ENCODE data around the gene CDC5L. TPM values are rescaled to one million over a fixed set of nuclear protein-coding genes. Genes with fewer than 3 reads are reported as not detected.

The CDC5L gene
- total RNA-seq, 1 donor from 2014 or later = 28.7 TPM

GRCh38 chr6:44462335-44462734 is 74.8 kb downstream of the CDC5L start:
- DNase-seq (ENCODE audit: extremely low spot score, unreplicated experiment) = no peak
- Mint-ChIP-seq H3K27ac (no peak overlapping the region), H3K4me3 (no peak overlapping the region), H3K4me1 (ENCODE audit: unreplicated experiment) (peaks cover 14% of the 10 kb centered on the region), H3K27me3 (peaks cover 3% of the 10 kb centered on the region), H3K36me3 (no peaks in the 10 kb centered on the region), H3K9me3 (no peaks in the 10 kb centered on the region)
- TF ChIP-seq, protein P1, sequence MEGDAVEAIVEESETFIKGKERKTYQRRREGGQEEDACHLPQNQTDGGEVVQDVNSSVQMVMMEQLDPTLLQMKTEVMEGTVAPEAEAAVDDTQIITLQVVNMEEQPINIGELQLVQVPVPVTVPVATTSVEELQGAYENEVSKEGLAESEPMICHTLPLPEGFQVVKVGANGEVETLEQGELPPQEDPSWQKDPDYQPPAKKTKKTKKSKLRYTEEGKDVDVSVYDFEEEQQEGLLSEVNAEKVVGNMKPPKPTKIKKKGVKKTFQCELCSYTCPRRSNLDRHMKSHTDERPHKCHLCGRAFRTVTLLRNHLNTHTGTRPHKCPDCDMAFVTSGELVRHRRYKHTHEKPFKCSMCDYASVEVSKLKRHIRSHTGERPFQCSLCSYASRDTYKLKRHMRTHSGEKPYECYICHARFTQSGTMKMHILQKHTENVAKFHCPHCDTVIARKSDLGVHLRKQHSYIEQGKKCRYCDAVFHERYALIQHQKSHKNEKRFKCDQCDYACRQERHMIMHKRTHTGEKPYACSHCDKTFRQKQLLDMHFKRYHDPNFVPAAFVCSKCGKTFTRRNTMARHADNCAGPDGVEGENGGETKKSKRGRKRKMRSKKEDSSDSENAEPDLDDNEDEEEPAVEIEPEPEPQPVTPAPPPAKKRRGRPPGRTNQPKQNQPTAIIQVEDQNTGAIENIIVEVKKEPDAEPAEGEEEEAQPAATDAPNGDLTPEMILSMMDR (conservative IDR thresholded peaks at IDR 0.05) = no peak

DNA sequence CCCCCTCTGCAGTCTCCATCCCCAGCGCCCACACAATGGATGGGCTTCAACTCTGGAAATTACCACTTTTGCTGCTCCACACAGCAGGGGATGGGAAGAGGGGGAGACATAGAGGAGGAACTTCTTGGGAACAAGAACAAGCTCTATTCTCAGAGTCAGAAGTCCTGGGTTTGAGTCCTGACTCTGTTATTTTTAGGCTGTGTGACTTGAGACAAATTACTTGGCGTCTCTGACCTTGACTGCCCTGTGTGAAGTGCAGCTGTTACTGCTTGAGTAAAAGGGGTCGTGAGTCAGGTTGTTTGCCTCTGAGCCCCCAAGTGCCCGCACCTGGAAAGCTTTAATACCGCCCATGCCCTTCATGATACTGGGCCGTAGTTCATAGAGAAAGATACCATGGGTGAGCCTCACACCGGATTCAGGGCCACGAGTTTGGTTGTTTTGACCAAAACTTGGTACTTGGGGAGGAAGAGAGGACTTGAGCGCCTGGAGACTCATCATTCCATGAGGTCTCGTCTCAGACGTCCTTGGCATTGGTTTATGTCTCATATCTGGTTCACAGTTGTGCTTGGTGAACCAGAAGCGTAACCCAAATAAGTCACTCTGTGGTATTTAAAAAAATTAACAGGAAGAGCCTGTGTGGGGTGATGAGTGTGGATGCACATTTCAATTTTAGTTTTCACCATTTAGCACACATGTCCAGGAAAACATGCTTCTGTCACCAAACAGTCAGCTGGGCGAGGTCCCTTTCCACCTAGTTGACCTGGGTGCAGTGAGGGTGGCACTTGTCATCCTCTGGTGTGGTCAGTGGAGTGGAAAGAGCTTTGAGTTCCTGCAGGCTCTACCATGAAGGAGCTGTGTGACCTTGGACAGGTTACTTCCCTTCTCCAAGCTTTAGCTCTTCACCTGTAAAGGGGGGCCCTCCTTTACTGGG is 75.6 kb downstream of the CDC5L start:
- Mint-ChIP-seq H3K27ac (no peak overlapping the region), H3K4me3 (no peak overlapping the region), H3K27me3 (no peaks in the 10 kb centered on the region)

DNA sequence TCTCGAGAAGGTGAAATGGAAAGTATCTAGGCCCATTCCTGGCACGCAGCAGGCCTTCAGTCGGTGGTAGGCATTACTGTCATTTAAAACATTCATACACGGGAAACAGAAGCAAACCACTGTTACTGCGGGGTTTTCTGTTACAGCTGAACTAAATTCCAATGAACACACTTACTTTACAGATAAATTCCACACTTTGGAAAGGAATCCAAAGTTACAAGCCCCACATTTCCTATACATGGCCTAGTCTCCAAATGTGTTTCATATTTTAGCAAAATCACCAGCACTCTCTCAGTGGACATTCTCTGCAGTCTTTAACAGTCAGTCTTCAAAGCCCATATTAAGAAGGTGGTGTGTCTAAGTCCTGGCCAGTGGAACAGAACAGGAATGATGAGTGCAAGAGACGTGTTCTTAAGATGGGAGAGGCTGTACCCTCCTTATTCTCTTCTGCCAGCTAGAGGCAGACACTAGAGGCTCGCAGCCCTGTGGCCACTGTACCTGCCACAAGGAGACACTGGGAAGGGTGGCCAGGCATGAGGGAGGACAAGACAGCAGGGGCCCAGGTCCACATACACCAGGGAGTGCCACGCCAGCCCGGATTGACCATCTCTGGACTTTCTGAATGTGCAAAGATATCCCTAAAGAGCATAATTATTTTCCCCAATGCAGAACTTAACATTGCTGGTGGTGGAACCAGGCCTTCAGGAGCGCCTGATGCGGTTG is 76.4 kb downstream of the CDC5L start:
- no peaks in the 10 kb centered on the region for H3K36me3 Mint-ChIP-seq
- H3K27ac Mint-ChIP-seq = no peak overlapping the region
- TF ChIP-seq, protein P1 (conservative IDR thresholded peaks at IDR 0.05) = no peak
- H3K9me3 Mint-ChIP-seq = no peaks in the 10 kb centered on the region
- no peak for DNase-seq (ENCODE audit: extremely low spot score, unreplicated experiment)
- H3K27me3 Mint-ChIP-seq = peaks cover under 1% of the 10 kb centered on the region
- H3K4me3 Mint-ChIP-seq = no peak overlapping the region
- H3K4me1 Mint-ChIP-seq (ENCODE audit: unreplicated experiment) = peaks cover 14% of the 10 kb centered on the region

More for the DNA sequence above, 75.6 kb downstream of the CDC5L start:
- TF ChIP-seq, protein P1 (conservative IDR thresholded peaks at IDR 0.05) = no peak
- Mint-ChIP-seq H3K4me1 (ENCODE audit: unreplicated experiment) (peaks cover 14% of the 10 kb centered on the region), H3K36me3 (no peaks in the 10 kb centered on the region), H3K9me3 (no peaks in the 10 kb centered on the region)
- no peak for DNase-seq (ENCODE audit: extremely low spot score, unreplicated experiment)

DNA sequence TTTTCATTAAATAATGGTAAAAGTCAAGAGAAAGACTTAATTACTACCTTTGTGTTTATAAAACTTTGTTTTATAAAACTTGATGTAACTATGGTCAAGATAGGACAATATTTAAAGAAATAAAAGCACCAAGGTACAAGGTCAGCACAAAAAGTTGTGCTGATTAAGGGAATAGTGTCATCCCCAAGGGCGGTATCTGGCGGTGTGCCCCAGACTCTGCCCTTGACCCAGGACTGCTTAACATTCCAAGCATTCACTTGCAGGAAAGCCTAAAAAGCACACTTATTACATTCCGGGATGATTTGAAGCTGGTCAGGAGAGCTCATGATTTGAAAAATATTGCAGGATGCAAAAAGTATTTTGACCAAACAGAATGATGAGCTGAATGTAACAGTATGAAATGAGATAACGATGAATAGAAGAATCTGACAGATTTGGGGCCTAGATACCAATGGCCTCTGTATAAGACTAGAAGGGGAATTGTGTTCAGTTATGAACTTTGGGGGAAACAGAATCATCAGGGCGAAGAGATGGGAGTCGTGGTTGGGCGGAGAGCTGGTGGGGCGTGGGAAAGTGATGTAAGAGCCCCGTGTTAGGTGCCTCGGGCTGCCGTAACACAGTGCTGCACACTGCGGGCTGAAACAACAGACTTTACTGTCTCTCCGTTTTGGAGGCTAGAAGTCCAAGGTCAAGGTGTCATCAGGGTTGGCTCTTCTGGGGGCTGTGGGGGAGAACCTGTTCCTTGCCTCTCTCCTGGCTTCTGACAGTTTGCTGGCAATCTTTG is 77.2 kb downstream of the CDC5L start:
- Mint-ChIP-seq H3K9me3 (no peaks in the 10 kb centered on the region), H3K4me1 (ENCODE audit: unreplicated experiment) (peaks cover 14% of the 10 kb centered on the region), H3K4me3 (no peak overlapping the region), H3K36me3 (no peaks in the 10 kb centered on the region), H3K27ac (no peak overlapping the region), H3K27me3 (peaks cover 3% of the 10 kb centered on the region)
- DNase-seq (ENCODE audit: extremely low spot score, unreplicated experiment) = no peak
- TF ChIP-seq, protein P1 (conservative IDR thresholded peaks at IDR 0.05) = no peak

GRCh38 chr6:44466955-44467354 is 79.4 kb downstream of the CDC5L start:
- TF ChIP-seq, protein P1 (conservative IDR thresholded peaks at IDR 0.05) = no peak
- peaks cover 14% of the 10 kb centered on the region for H3K4me1 Mint-ChIP-seq (ENCODE audit: unreplicated experiment)
- DNase-seq (ENCODE audit: extremely low spot score, unreplicated experiment) = no peak
- no peak overlapping the region for H3K27ac Mint-ChIP-seq
- H3K4me3 Mint-ChIP-seq = no peak overlapping the region
- no peaks in the 10 kb centered on the region for H3K36me3 Mint-ChIP-seq
- peaks cover 3% of the 10 kb centered on the region for H3K27me3 Mint-ChIP-seq
- H3K9me3 Mint-ChIP-seq = no peaks in the 10 kb centered on the region
